ENCODE results near the gene DAW1.

DNA sequence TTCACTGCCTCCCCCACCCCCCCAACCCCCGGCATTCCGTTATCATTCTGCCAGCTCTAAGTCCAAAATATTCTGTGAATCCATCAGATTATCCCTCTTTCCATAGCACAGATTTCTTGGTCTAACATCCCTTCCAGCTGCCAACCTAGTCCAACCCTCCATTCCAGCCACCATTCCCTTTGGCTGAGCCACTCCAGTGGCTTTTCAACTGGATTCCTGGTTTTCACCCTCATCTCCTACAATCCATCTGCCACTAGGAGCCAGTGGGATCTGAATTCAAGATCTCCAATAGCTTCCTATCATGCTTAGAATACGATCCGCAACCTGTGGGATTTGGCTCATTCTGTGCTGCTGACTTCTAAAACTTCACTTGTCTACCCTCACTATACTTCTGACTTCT is 1.2 kb downstream of the DAW1 start:
- TF ChIP-seq RAD21 (IDR thresholded peaks at IDR 0.05; ENCODE audit: low read depth) (no peak), EZH2 (IDR thresholded peaks at IDR 0.05) (no peak), POLR2AphosphoS5 (IDR thresholded peaks at IDR 0.05; ENCODE audit: low read depth, low read length) (no peak), EZH2phosphoT487 (IDR thresholded peaks at IDR 0.05; ENCODE audit: borderline replicate concordance) (no peak), SP1 (IDR thresholded peaks at IDR 0.05; ENCODE audit: low read depth) (no peak), SIN3A (IDR thresholded peaks at IDR 0.05; ENCODE audit: low read depth) (no peak), TCF7L2 (IDR thresholded peaks at IDR 0.05; ENCODE audit: borderline replicate concordance, extremely low read depth, insufficient read depth, insufficient read length) (no peak)
- TF ChIP-seq, protein P1, sequence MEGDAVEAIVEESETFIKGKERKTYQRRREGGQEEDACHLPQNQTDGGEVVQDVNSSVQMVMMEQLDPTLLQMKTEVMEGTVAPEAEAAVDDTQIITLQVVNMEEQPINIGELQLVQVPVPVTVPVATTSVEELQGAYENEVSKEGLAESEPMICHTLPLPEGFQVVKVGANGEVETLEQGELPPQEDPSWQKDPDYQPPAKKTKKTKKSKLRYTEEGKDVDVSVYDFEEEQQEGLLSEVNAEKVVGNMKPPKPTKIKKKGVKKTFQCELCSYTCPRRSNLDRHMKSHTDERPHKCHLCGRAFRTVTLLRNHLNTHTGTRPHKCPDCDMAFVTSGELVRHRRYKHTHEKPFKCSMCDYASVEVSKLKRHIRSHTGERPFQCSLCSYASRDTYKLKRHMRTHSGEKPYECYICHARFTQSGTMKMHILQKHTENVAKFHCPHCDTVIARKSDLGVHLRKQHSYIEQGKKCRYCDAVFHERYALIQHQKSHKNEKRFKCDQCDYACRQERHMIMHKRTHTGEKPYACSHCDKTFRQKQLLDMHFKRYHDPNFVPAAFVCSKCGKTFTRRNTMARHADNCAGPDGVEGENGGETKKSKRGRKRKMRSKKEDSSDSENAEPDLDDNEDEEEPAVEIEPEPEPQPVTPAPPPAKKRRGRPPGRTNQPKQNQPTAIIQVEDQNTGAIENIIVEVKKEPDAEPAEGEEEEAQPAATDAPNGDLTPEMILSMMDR (IDR thresholded peaks at IDR 0.05 in 2 of 3, conservative IDR thresholded peaks at IDR 0.05 in 1 of 3; ENCODE audit: borderline replicate concordance in 1 of 3, insufficient read depth in 1 of 3, low read depth in 2 of 3, low read length in 2 of 3), result no peak
- TF ChIP-seq, protein P2, sequence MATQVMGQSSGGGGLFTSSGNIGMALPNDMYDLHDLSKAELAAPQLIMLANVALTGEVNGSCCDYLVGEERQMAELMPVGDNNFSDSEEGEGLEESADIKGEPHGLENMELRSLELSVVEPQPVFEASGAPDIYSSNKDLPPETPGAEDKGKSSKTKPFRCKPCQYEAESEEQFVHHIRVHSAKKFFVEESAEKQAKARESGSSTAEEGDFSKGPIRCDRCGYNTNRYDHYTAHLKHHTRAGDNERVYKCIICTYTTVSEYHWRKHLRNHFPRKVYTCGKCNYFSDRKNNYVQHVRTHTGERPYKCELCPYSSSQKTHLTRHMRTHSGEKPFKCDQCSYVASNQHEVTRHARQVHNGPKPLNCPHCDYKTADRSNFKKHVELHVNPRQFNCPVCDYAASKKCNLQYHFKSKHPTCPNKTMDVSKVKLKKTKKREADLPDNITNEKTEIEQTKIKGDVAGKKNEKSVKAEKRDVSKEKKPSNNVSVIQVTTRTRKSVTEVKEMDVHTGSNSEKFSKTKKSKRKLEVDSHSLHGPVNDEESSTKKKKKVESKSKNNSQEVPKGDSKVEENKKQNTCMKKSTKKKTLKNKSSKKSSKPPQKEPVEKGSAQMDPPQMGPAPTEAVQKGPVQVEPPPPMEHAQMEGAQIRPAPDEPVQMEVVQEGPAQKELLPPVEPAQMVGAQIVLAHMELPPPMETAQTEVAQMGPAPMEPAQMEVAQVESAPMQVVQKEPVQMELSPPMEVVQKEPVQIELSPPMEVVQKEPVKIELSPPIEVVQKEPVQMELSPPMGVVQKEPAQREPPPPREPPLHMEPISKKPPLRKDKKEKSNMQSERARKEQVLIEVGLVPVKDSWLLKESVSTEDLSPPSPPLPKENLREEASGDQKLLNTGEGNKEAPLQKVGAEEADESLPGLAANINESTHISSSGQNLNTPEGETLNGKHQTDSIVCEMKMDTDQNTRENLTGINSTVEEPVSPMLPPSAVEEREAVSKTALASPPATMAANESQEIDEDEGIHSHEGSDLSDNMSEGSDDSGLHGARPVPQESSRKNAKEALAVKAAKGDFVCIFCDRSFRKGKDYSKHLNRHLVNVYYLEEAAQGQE (IDR thresholded peaks at IDR 0.05; ENCODE audit: low read depth), result no peak
